ENCODE data around the gene ZNF488.
"Not testable (repeated sequence)": the region's sequence is repeated elsewhere in the genome, so short reads cannot be mapped to it uniquely, and the experiment has no call there.

The ZNF488 gene

GRCh38 chr10:47409171-47409865 lies 25.2 kb upstream of the ZNF488 start:
- no peak for DNase-seq

DNA sequence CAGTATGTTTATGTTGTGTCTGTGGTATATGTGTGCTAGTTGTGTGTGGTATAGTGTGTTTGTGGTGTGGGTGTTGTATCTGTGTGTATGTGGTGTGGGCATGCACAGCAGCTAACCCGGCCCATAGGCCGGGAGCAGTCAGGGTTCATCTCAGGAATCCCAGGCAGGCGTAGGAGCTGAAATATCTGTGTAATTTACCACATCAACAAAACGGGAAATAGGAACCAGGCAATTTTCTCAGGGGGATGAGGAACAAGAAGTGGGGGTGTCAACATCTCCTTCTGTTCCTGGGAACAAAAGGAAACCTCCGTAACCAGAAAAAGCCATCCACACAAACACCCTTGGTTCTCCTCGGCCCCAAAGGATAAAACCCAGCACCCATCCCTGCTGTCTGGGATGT lies 24.5 kb upstream of the ZNF488 start:
- no peak for DNase-seq

- DNase-seq, result no peak
Observed at GRCh38 chr10:47406870-47407691, 23.0 kb upstream of the ZNF488 start.

GRCh38 chr10:47406548-47406869 lies 22.4 kb upstream of the ZNF488 start:
- no peak for DNase-seq

DNA sequence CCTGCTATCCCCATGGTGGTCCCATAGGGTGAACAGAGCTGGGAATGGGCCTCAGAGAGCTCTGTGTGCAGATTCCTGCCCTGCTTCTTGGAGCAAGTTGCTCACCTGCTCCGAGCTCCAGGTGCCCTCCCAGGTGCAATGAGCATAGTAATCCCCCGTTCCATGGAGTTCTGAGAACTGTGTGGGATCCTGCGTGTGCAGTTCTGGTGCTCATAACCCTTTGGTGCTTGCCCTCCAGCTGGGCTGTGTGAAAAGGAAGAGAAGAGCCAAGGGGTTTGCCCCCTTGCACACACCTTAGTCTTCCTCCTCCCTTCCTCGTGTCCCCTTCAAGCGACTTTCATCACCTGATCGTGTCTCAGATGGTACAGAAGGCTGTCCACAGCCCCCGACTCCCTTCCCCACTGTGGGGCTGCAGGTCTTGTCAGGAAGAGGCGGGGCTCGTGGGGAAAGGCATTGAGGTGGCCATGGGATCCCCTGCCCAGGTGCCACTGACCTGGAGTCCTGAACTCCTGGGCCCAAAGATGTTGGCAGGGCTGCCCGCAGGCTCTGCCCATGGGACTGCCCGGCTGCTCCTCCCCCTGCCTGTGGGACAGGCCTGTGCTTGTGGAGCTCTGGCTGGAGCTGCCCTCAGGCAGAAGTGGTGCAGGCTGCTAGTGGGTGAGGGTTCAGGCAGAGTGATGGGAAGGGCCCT lies 21.9 kb upstream of the ZNF488 start:
- DNase-seq, result no peak

- DNase-seq, result no peak
Observed at GRCh38 chr10:47404937-47405336, 20.8 kb upstream of the ZNF488 start.

DNA sequence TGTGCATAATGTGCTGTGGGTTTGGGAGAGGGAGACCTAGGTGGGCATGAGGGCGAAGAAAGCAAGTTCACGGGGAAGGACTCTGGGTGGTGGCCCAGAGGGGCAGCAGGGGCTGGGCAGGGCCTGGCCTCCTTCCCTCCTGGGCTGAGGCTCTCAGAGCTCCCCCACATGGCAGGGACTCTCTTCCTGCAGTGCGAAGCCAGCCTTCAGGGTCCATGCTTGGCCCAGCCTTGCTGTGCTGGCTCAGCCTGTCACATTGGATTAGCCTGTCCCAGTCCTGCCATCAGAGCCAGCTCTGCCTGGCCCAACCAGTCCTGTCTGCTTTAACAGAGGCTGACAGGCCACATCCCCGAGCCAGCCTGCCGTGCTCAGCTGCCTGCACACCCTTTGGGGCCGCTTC lies 20.4 kb upstream of the ZNF488 start:
- no peak for DNase-seq

GRCh38 chr10:47403446-47404318 lies 19.6 kb upstream of the ZNF488 start:
- DNase-seq, result no peak

DNA sequence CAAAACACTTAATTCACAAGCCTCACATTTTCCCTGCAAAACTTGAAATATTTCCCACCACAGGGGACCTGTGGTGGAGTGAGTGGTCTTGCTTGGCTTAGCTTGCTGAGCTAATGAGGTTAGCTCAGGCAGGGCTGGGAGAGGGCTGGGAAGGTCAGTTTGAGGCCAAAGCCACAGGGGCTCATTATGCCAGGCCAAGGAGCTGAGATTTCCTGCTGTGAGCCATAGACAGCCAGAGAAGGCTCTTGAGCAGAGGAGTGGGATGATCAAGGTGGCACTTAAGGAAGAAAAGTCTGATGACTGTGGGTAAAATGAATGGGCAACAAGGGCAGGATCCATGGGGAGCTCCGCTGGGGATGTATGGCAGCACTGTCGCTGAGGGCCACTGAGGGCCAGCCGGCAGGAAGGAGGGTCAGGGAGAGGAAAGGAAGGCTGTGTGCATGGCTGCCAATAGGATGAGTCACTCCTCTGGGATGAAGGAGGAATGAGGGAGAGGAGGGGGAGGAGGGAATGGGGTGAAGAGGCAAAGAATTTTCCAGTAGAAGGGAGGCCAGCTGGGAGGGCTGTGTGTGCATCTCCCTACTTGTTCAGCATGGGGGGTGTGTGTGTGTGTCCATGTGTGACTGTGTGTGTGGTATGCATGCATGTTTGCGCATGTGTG lies 18.7 kb upstream of the ZNF488 start:
- no peak for DNase-seq

GRCh38 chr10:47401874-47402640 lies 18.0 kb upstream of the ZNF488 start:
- DNase-seq, result no peak

GRCh38 chr10:47401210-47401609 lies 17.1 kb upstream of the ZNF488 start:
- no peak for DNase-seq

DNA sequence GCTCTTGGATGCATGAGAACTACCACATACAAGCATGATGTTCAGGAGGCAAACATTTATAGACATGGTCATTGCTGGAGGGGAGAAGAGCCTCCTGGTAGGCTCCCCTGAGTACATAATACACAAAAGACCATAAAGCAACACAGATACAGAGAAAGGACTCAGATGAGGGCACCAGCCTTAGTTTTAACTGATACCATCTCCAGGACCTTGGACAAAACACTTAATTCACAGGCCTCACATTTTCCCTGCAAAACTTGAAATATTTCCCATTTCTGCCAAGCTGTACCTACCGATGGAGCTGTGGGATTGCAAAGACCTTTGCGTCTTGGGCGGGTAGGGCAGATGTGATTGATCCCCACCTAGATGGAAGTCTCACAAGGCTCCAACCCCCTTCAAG lies 16.7 kb upstream of the ZNF488 start:
- no peak for DNase-seq

- DNase-seq, result no peak
Observed at GRCh38 chr10:47400251-47400650, 16.2 kb upstream of the ZNF488 start.

GRCh38 chr10:47397256-47397655 lies 13.2 kb upstream of the ZNF488 start:
- DNase-seq, result no peak

DNA sequence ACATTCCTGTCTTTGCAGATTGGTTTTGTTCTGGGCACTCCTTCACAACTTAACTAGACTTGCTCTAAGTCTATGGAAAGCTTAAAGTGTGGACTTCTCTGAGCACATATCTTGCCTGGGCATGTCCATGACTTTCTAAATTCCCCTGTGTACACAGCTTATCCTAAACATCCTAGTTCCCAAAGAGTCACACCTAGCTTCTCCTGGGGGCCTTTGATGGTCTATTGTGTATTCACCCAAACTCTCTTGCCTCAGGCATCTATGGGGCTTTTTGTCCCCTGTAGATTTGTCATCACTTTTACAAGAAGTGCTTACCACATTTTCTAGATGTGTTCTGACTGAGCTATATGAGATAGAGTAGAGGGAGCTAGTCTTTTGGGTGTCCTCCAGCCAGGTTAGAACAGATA lies 12.2 kb upstream of the ZNF488 start:
- DNase-seq, result no peak

- no peak for DNase-seq
Observed at GRCh38 chr10:47389619-47390018, 5.5 kb upstream of the ZNF488 start.

GRCh38 chr10:47388879-47389278 lies 4.8 kb upstream of the ZNF488 start:
- no peak for DNase-seq

GRCh38 chr10:47386104-47386503 lies 2.0 kb upstream of the ZNF488 start:
- not testable (repeated sequence) for DNase-seq

DNA sequence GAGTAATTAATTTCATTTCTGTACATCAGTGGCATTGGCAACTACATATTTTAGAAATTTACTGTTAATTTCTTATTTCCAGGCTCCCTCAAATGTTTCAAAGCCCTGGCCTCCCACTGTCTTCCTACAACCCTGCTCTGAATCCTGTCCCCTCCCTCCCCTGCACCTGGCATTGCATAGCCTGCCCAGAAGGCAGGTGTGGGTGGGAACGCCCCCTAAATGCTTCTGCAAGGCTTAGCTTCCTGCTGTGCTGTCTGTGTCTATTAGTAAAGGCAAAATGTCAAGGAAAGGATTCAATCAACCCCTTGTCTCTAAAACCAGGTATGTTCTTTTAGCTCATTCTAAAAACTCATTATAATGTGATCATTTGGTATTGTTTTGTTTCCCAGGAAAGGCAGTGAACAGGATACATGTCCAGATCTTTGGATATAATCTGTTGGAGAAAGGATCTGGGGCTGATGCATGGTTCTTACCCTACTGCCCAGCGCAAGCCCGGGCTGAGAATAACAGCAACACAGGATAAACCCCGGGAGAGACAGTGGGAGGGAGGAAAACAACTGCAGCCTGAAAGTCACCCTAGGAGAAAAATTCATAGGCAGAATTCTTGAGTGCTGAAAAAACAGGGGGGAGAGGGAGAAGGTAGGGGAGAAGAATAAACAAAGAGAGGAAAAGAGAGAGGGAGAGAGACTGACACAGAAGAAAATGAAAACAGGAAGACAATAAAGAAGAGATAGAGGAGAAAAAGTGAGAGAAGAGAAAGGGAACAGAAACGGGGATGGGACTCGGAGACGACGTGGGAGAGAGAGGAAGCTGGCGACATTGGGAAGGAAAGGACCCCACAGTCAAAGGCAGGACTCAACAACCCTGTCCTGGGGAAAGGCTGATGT lies 589 bp downstream of the ZNF488 start:
- DNase-seq, result no peak

Data from activated CD8-positive, alpha-beta memory T cell treated with anti-CD3 and anti-CD28 coated beads, Interleukin-2, amount 50 U/mL, for 48 hours (primary cell).